K562 (cell line): Measurements from ENCODE around the gene TBX19. TPM values are rescaled to one million over a fixed set of nuclear protein-coding genes. Genes with fewer than 3 reads are reported as not detected.

ENCODE experiments used
- ADNP ChIP-seq: fragments of 200-800 bp; sonication (Bioruptor generic); IDR thresholded peaks from 2 replicates; pipeline ENCODE4 v1.6.1; 2016; ENCODE audit warnings: missing genetic modification characterization, missing compliant biosample characterization
- CBX3 ChIP-seq, 2 experiments: IDR thresholded peaks; 1 replicate in 1 of 2; 2 replicates in 1 of 2; pipeline ENCODE4 v1.6.1; 2012; ENCODE audit warnings: inconsistent platforms in 2 of 2, low read length in 2 of 2, borderline replicate concordance in 1 of 2, control low read depth in 1 of 2
- DIDO1 ChIP-seq: fragments of 450-650 bp; IDR thresholded peaks from 2 replicates; pipeline ENCODE4 v1.6.1; 2016; ENCODE audit warnings: low read depth, missing biosample characterization, missing genetic modification characterization
- GATAD2A ChIP-seq: fragments of 450-650 bp; IDR thresholded peaks from 2 replicates; pipeline ENCODE4 v1.6.1; 2017
- GMEB1 ChIP-seq: fragments of 250-450 bp; sonication (Bioruptor Pico); IDR thresholded peaks from 2 replicates; pipeline ENCODE4 v1.4.0; 2020; ENCODE audit warnings: mild to moderate bottlenecking
- HDGF ChIP-seq: fragments of 450-650 bp; IDR thresholded peaks from 2 replicates; pipeline ENCODE4 v1.6.1; 2016
- HMG20A ChIP-seq: fragments of 450-650 bp; formaldehyde crosslinking; conservative IDR thresholded peaks from 2 replicates; pipeline ENCODE4 v1.4.0; 2020; ENCODE audit warnings: mild to moderate bottlenecking, mixed read lengths
- LARP7 ChIP-seq: fragments of 450-650 bp; IDR thresholded peaks from 2 replicates; pipeline ENCODE4 v1.6.1; 2016
- NFATC3 ChIP-seq: fragments of 450-650 bp; IDR thresholded peaks from 2 replicates; pipeline ENCODE4 v1.6.1; 2017; ENCODE audit warnings: mild to moderate bottlenecking
- NKRF ChIP-seq: fragments of 450-650 bp; IDR thresholded peaks from 2 replicates; pipeline ENCODE4 v1.6.1; 2016; ENCODE audit warnings: borderline replicate concordance
- NUFIP1 ChIP-seq: fragments of 450-650 bp; IDR thresholded peaks from 2 replicates; pipeline ENCODE4 v1.6.1; 2018; ENCODE audit not compliant: partially characterized antibody
- PHTF2 ChIP-seq: fragments of 250-450 bp; sonication (Bioruptor Pico); IDR thresholded peaks from 2 replicates; pipeline ENCODE4 v1.5.0; 2021; ENCODE audit warnings: mild to moderate bottlenecking
- POU5F1 ChIP-seq: fragments of 150-350 bp; IDR thresholded peaks from 2 replicates; pipeline ENCODE4 v1.6.1; 2014; ENCODE audit warnings: borderline replicate concordance, low read length, low read depth, mild to moderate bottlenecking; ENCODE audit not compliant: partially characterized antibody
- RAD21 ChIP-seq, 2 experiments: fragments of 250-450 bp in 1 of 2; fragments of 450-650 bp in 1 of 2; sonication (Bioruptor Pico) in 1 of 2; formaldehyde crosslinking in 1 of 2; IDR thresholded peaks in 1 of 2; conservative IDR thresholded peaks in 1 of 2; 2 replicates each; pipeline versions ENCODE4 v1.4.0 to v1.8.0; 2020 to 2022; ENCODE audit warnings: mild to moderate bottlenecking in 2 of 2, moderate library complexity in 1 of 2
- SAFB ChIP-seq: fragments of 200-400 bp; formaldehyde crosslinking; IDR thresholded peaks from 2 replicates; pipeline ENCODE4 v1.6.1; 2017; ENCODE audit warnings: low read depth, low read length, borderline replicate concordance
- SMARCA4 ChIP-seq: fragments of 450-650 bp; IDR thresholded peaks from 2 replicates; pipeline ENCODE4 v1.6.1; 2016
- THRAP3 ChIP-seq: fragments of 450-650 bp; IDR thresholded peaks from 2 replicates; pipeline ENCODE4 v1.6.1; 2016; ENCODE audit warnings: mild to moderate bottlenecking, inconsistent platforms, borderline replicate concordance
- ZNF121 ChIP-seq: sonication (generic); formaldehyde crosslinking; conservative IDR thresholded peaks from 2 replicates; pipeline ENCODE4 v1.8.0; 2022; ENCODE audit warnings: missing genetic modification reagents
- ZNF197 ChIP-seq: fragments of 200-800 bp; sonication (Bioruptor generic); IDR thresholded peaks from 2 replicates; pipeline ENCODE4 v1.6.1; 2016; ENCODE audit warnings: low read depth, missing genetic modification characterization, missing compliant biosample characterization
- polyA plus RNA-seq, 8 experiments: library from polyadenylated mRNA; depleted of rRNA in 4 of 8; stranded (reverse) in 5 of 8; unstranded in 3 of 8; fragments of >200 nt; fragmentation: Nextera tagmentation in 2 of 8; fragmentation: Illumina TruSeq in 1 of 8; extraction: Ambion mirVana in 2 of 8; extraction: Trizol in 1 of 8; gene quantifications; 2 replicates each; pipeline versions ENCODE4 v1.2.1 to v1.2.3, GENCODE V29; 2011 to 2014; ENCODE audit warnings: inconsistent platforms in 1 of 8, missing spikeins in 1 of 8
- total RNA-seq, 7 experiments: library from RNA; depleted of rRNA in 6 of 7; stranded (reverse); fragments of >200 nt in 6 of 7; fragmentation: Illumina TruSeq in 2 of 7; extraction: Trizol in 2 of 7; gene quantifications; 2 replicates each; pipeline versions ENCODE4 v1.2.1 to v1.2.3, GENCODE V29; 2011 to 2021; ENCODE audit warnings: low replicate concordance in 1 of 7
- TF ChIP-seq, protein P1 (sequence below): fragments of 450-650 bp; conservative IDR thresholded peaks from 2 replicates; pipeline ENCODE4 v1.6.1; 2016; ENCODE audit warnings: missing genetic modification characterization, low read depth, mild to moderate bottlenecking, control low read depth, missing compliant biosample characterization
- TF ChIP-seq, protein P2 (sequence below): IDR thresholded peaks from 2 replicates; pipeline ENCODE4 v1.6.1; 2016; ENCODE audit warnings: missing genetic modification characterization, missing compliant biosample characterization

TBX19 gene
- total and polyA plus RNA-seq, 9 of the 15 experiments (the other 6 are each of a cell fraction or from before 2014, with no cell fraction given) = 0.32 to 3.1 (median 0.95) TPM

- no peak for TF ChIP-seq GMEB1 (CRISPR knock-in tag)
- TF ChIP-seq NKRF = peak; percentile 62; the same call in 1 of the 2 replicates
- TF ChIP-seq RAD21 (CRISPR knock-in tag; conservative IDR thresholded peaks at IDR 0.05 in 1 of 2, IDR thresholded peaks at IDR 0.05 in 1 of 2) = no peak
- no peak for TF ChIP-seq GATAD2A
- no peak for TF ChIP-seq PHTF2 (CRISPR knock-in tag)
- TF ChIP-seq HDGF = 0 out of 2 replicates have a peak, but pooled peaks have one; percentile 33
- TF ChIP-seq THRAP3 = peak; percentile 72; the same call in 1 of the 2 replicates
- no peak for TF ChIP-seq NUFIP1
- TF ChIP-seq, protein P1, sequence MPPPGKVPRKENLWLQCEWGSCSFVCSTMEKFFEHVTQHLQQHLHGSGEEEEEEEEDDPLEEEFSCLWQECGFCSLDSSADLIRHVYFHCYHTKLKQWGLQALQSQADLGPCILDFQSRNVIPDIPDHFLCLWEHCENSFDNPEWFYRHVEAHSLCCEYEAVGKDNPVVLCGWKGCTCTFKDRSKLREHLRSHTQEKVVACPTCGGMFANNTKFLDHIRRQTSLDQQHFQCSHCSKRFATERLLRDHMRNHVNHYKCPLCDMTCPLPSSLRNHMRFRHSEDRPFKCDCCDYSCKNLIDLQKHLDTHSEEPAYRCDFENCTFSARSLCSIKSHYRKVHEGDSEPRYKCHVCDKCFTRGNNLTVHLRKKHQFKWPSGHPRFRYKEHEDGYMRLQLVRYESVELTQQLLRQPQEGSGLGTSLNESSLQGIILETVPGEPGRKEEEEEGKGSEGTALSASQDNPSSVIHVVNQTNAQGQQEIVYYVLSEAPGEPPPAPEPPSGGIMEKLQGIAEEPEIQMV (tag) = peak; percentile 5; the same call in 1 of the 2 replicates
- no peak for TF ChIP-seq ZNF197 (CRISPR knock-in tag)
- no peak for TF ChIP-seq HMG20A (CRISPR knock-in tag)
- peak; percentile 48; the same call in 1 of the 2 replicates for TF ChIP-seq DIDO1 (tag)
- no peak for TF ChIP-seq ADNP
- TF ChIP-seq SMARCA4 = peak; percentile 23; the same call in 1 of the 2 replicates
- TF ChIP-seq SAFB = no peak
- 0 out of 3 replicates have a peak, but pooled peaks of 1 of the 2 experiments have one; percentile 12 for TF ChIP-seq CBX3 (IDR thresholded peaks at IDR 0.05; ENCODE audit: borderline replicate concordance in 1 of 2, low read length in 2 of 2)
- TF ChIP-seq, protein P2, sequence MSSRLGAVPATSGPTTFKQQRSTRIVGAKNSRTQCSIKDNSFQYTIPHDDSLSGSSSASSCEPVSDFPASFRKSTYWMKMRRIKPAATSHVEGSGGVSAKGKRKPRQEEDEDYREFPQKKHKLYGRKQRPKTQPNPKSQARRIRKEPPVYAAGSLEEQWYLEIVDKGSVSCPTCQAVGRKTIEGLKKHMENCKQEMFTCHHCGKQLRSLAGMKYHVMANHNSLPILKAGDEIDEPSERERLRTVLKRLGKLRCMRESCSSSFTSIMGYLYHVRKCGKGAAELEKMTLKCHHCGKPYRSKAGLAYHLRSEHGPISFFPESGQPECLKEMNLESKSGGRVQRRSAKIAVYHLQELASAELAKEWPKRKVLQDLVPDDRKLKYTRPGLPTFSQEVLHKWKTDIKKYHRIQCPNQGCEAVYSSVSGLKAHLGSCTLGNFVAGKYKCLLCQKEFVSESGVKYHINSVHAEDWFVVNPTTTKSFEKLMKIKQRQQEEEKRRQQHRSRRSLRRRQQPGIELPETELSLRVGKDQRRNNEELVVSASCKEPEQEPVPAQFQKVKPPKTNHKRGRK = peak; percentile 88
- TF ChIP-seq LARP7 = peak; percentile 88; the same call in 1 of the 2 replicates
- no peak for TF ChIP-seq ZNF121 (CRISPR knock-in tag)
- no peak for TF ChIP-seq POU5F1
- TF ChIP-seq NFATC3 = peak; percentile 71; the same call in 1 of the 2 replicates
These were observed 67.6 kb downstream of the TBX19 start (continued) for GRCh38 chr1:168348146-168348709.
